Colonic mucosa (tissue), 4 donors: ENCODE results near the gene MRPL2. TPM values are rescaled to one million over a fixed set of nuclear protein-coding genes. Genes with fewer than 3 reads are reported as not detected.
"Not testable (repeated sequence)": the region's sequence is repeated elsewhere in the genome, so short reads cannot be mapped to it uniquely, and the experiment has no call there.

Experiments
- DNase-seq: peaks from one replicate; pipeline ENCODE4 v3.0.0-alpha.2; 2020
- H3K27ac ChIP-seq: fragments of 200-600 bp; one replicate; pipeline ENCODE4 v1.8.0; 2021
- H3K27me3 ChIP-seq: fragments of 200-600 bp; one replicate; pipeline ENCODE4 v1.8.0; 2021
- H3K36me3 ChIP-seq: fragments of 200-600 bp; one replicate; pipeline ENCODE4 v1.8.0; 2021
- H3K4me1 ChIP-seq: fragments of 200-600 bp; one replicate; pipeline ENCODE4 v1.8.0; 2021; ENCODE audit warnings: mild to moderate bottlenecking
- H3K4me3 ChIP-seq: fragments of 200-600 bp; one replicate; pipeline ENCODE4 v1.8.0; 2021
- H3K9ac ChIP-seq, 2 donors: one replicate each; pipeline ENCODE4 v1.7.0; 2013; ENCODE audit warnings: control low read depth in 2 of 2, low read depth in 2 of 2, low read length in 2 of 2
- H3K9me3 ChIP-seq: fragments of 200-600 bp; one replicate; pipeline ENCODE4 v1.8.0; 2021
- CTCF ChIP-seq: fragments of 200-600 bp; IDR thresholded peaks from one replicate; pipeline ENCODE4 v1.8.0; 2022; ENCODE audit warnings: antibody characterized with exemption, mild to moderate bottlenecking
- intact Hi-C: fragments of 100-400 bp; cut with DNase I; formaldehyde crosslinking; loops from one replicate; pipeline ENCODE4 v1.14.1; 2022
- total RNA-seq, 2 donors: library from RNA; stranded (reverse); fragmentation: NEBNext Ultra II Directional in 1 of 2; extraction: Animal tissue kit (Norgen Biotek cat#: 25700) in 1 of 2; gene quantifications; one replicate each; pipeline ENCODE4 v1.2.1, GENCODE V29; 2021
- donor health status: healthy.
- donor health status: DM: no; HTN: no; CAD: no.
- donor health status: DM: no; HTN: no; CAD: no.

The MRPL2 gene
- total RNA-seq, 2 donors from 2014 or later, result 73.2 to 112 TPM

GRCh38 chr6:43089467-43089866 lies 30.2 kb upstream of the MRPL2 start:
- Histone ChIP-seq H3K9ac (no peak overlapping the region), H3K9me3 (no peaks in the 10 kb centered on the region), H3K36me3 (no peaks in the 10 kb centered on the region), H3K27me3 (no peaks in the 10 kb centered on the region), H3K27ac (no peak overlapping the region), H3K4me3 (no peak overlapping the region), H3K4me1 (no peaks in the 10 kb centered on the region)
- intact Hi-C loops, result no loop called here
- TF ChIP-seq CTCF, result no peak
- DNase-seq, result no peak

GRCh38 chr6:43088654-43089056 lies 29.4 kb upstream of the MRPL2 start:
- no peaks in the 10 kb centered on the region for H3K9me3 ChIP-seq
- intact Hi-C loops, result no loop called here
- H3K27ac ChIP-seq, result no peak overlapping the region
- TF ChIP-seq CTCF, result no peak
- H3K36me3 ChIP-seq, result no peaks in the 10 kb centered on the region
- H3K4me3 ChIP-seq, result no peak overlapping the region
- DNase-seq, result no peak
- H3K9ac ChIP-seq, result no peak overlapping the region
- no peaks in the 10 kb centered on the region for H3K4me1 ChIP-seq
- H3K27me3 ChIP-seq, result no peaks in the 10 kb centered on the region

DNA sequence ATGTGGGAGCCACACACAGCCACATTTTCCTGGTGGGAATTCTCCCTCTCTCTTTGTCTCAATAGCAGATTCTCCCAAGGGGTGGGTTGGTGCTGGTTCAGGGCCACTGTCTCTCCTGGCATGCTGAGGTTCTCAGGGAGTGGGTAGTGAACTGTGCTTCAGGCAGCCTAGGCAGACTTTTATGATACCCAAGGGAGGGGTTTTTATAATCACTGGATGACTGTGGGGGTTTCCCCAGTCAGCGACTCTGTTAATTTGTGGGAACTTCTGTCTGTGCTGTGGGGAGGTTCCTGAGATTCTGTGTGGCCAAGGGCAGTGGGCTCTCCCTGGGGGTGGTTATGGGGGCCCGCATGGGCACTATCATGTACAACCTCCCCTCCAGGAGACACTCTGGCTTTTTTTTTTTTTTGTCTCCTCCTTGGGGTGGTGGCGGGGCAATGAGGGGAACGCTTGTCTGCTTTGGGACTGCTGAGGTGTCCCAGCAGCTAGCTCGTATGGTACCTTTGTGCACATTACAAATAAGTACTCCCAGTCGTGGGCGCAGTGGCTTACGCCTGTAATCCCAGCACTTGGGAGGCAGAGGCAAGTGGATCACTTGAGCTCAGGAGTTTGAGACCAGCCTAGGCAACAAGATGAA lies 26.9 kb upstream of the MRPL2 start:
- Histone ChIP-seq H3K36me3 (no peaks in the 10 kb centered on the region), H3K27me3 (no peaks in the 10 kb centered on the region), H3K9me3 (no peaks in the 10 kb centered on the region), H3K4me1 (no peaks in the 10 kb centered on the region), H3K4me3 (no peak overlapping the region), H3K27ac (no peak overlapping the region), H3K9ac (no peak overlapping the region)
- DNase-seq, result no peak
- intact Hi-C loops, result no loop called here
- TF ChIP-seq CTCF, result no peak

DNA sequence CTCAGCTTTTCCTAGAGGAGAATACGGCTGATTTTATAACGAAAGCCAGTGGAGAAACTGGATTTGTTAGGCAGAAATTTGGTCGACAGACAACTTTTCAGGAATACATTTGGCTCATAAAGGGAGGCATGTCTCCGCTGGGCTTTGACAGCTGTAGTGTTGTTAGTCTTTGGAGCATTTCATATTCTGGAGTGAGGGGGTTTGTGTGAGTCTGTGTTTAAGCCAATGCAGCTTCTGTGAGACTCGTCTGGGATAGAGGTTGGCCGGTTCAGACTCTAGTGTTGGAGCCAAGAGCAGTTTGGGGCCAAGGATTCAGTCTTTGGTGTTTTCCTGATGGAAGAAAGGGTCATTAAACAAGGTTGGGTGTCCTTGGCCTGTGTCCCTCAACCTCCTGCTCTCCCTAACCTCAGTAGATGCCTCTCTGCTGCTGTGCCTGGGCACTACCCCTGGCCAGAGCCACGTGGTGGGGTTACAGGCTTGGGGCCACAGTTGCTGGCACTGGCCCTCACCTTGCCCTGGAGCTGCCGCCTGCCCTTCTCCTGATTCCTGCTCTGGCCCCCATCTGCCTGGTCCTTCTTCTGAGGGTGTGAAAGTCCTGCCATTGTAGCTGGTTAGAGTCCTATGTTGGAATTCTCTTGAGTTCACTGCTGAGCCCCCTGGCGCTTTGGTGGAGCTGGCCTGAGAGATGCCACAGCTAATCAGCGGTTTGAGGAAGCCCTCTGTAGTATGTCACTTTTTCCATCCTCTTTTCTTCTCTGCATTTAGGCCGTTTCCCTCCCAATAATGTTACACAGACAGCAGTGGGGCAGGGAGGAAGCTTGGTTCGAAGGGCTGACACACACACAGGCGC lies 23.8 kb upstream of the MRPL2 start:
- intact Hi-C loops, result no loop called here
- Histone ChIP-seq H3K4me1 (no peaks in the 10 kb centered on the region), H3K36me3 (no peaks in the 10 kb centered on the region), H3K9ac (no peak overlapping the region), H3K27me3 (no peaks in the 10 kb centered on the region), H3K9me3 (no peaks in the 10 kb centered on the region), H3K27ac (no peak overlapping the region), H3K4me3 (no peak overlapping the region)
- DNase-seq, result no peak
- TF ChIP-seq CTCF, result no peak

- H3K36me3 ChIP-seq, intact Hi-C loops, H3K27ac ChIP-seq, H3K9ac ChIP-seq, H3K4me1 ChIP-seq, H3K9me3 ChIP-seq, DNase-seq, H3K27me3 ChIP-seq, H3K4me3 ChIP-seq: not testable (repeated sequence)
Observed at GRCh38 chr6:43081922-43082321, 22.7 kb upstream of the MRPL2 start.

GRCh38 chr6:43081043-43081442 lies 21.8 kb upstream of the MRPL2 start:
- no peak overlapping the region for H3K27ac ChIP-seq
- H3K36me3 ChIP-seq, result no peaks in the 10 kb centered on the region
- no peak overlapping the region for H3K9ac ChIP-seq
- intact Hi-C loops, result no loop called here
- H3K27me3 ChIP-seq, result peaks cover 4% of the 10 kb centered on the region
- no peak for TF ChIP-seq CTCF
- no peak overlapping the region for H3K4me3 ChIP-seq
- DNase-seq, result no peak
- no peaks in the 10 kb centered on the region for H3K4me1 ChIP-seq
- H3K9me3 ChIP-seq, result no peaks in the 10 kb centered on the region
